ENCODE data around the gene RADX.

RADX gene

GRCh38 chrX:106599411-106599810 lies 12.4 kb upstream of the RADX start:
- Histone ChIP-seq H3K4me3 (ENCODE audit: low read depth, low read length) (no peak overlapping the region), H3K9me3 (ENCODE audit: control insufficient read depth, insufficient read depth, low read depth, low read length) (no peaks in the 10 kb centered on the region), H3K27ac (ENCODE audit: extremely low read depth, low read depth, low read length) (no peak overlapping the region), H3K36me3 (ENCODE audit: control insufficient read depth in 2 of 2, insufficient read depth in 1 of 2, low read length in 2 of 2) (no peaks in the 10 kb centered on the region), H3K4me1 (ENCODE audit: control insufficient read depth, insufficient read depth, low read length) (no peaks in the 10 kb centered on the region)
- ChIA-PET POLR2A (no interaction called here), CTCF (interaction anchor here (0.6 kb wide), 1 partner anchor 12 kb away, joined by 4 read pairs; the partner anchor contains the start of gene RADX)
- TF ChIP-seq ZSCAN23 (tag by site-specific recombination; IDR thresholded peaks at IDR 0.05) = no peak
- no peak for TF ChIP-seq ZNF501 (tag by site-specific recombination; IDR thresholded peaks at IDR 0.05)
- no peak for TF ChIP-seq MYNN (tag by site-specific recombination; IDR thresholded peaks at IDR 0.05; ENCODE audit: borderline replicate concordance)
- no peak for TF ChIP-seq ZNF701 (tag by site-specific recombination; IDR thresholded peaks at IDR 0.05)
- TF ChIP-seq ZNF114 (tag by site-specific recombination; IDR thresholded peaks at IDR 0.05) = no peak
- TF ChIP-seq ZNF10 (tag by site-specific recombination; IDR thresholded peaks at IDR 0.05) = no peak
- TF ChIP-seq PRDM2 (tag by site-specific recombination; IDR thresholded peaks at IDR 0.05; ENCODE audit: borderline replicate concordance) = no peak
- no peak for TF ChIP-seq ZNF777 (tag by site-specific recombination; IDR thresholded peaks at IDR 0.05; ENCODE audit: borderline replicate concordance)
- TF ChIP-seq ZNF335 (tag by site-specific recombination; conservative IDR thresholded peaks at IDR 0.05) = no peak
- no peak for TF ChIP-seq ZNF830 (tag by site-specific recombination; IDR thresholded peaks at IDR 0.05; ENCODE audit: low read depth)
- no peak for TF ChIP-seq ZNF560 (tag by site-specific recombination; IDR thresholded peaks at IDR 0.05; ENCODE audit: borderline replicate concordance)

- ChIA-PET POLR2A (no interaction called here), CTCF (no interaction called here)
- H3K9me3 ChIP-seq (ENCODE audit: control insufficient read depth, insufficient read depth, low read depth, low read length) = no peaks in the 10 kb centered on the region
- no peaks in the 10 kb centered on the region for H3K36me3 ChIP-seq (ENCODE audit: control insufficient read depth in 2 of 2, insufficient read depth in 1 of 2, low read length in 2 of 2)
- H3K27ac ChIP-seq (ENCODE audit: extremely low read depth, low read depth, low read length) = no peak overlapping the region
- H3K4me3 ChIP-seq (ENCODE audit: low read depth, low read length) = no peak overlapping the region
- no peaks in the 10 kb centered on the region for H3K4me1 ChIP-seq (ENCODE audit: control insufficient read depth, insufficient read depth, low read length)
- TF ChIP-seq ZNF521 (tag by site-specific recombination; IDR thresholded peaks at IDR 0.05) (no peak), ZNF350 (tag by site-specific recombination; IDR thresholded peaks at IDR 0.05) (no peak)
Measured at GRCh38 chrX:106606571-106606970, 5.2 kb upstream of the RADX start.

- H3K36me3 ChIP-seq (ENCODE audit: control insufficient read depth in 2 of 2, insufficient read depth in 1 of 2, low read length in 2 of 2) = no peaks in the 10 kb centered on the region
- TF ChIP-seq ZNF677 (tag by site-specific recombination; IDR thresholded peaks at IDR 0.05) = no peak
- TF ChIP-seq KLF8 (tag by site-specific recombination; IDR thresholded peaks at IDR 0.05) = no peak
- no peak for TF ChIP-seq ZNF626 (tag by site-specific recombination; IDR thresholded peaks at IDR 0.05)
- H3K4me3 ChIP-seq (ENCODE audit: low read depth, low read length) = no peak overlapping the region
- no peak overlapping the region for H3K27ac ChIP-seq (ENCODE audit: extremely low read depth, low read depth, low read length)
- no peaks in the 10 kb centered on the region for H3K4me1 ChIP-seq (ENCODE audit: control insufficient read depth, insufficient read depth, low read length)
- ChIA-PET CTCF (interaction anchor here (0.5 to 1.1 kb wide), 2 partner anchors 12 to 1447 kb away, joined by 3 to 4 read pairs; no protein-coding TSS in a partner anchor), POLR2A (no interaction called here)
- no peaks in the 10 kb centered on the region for H3K9me3 ChIP-seq (ENCODE audit: control insufficient read depth, insufficient read depth, low read depth, low read length)
Measured at GRCh38 chrX:106608016-106608415, 3.8 kb upstream of the RADX start.
